Stimulated activated CD8-positive, alpha-beta memory T cell treated with anti-CD3 and anti-CD28 coated beads, Interleukin-7, amount 100 ng/mL, for 24 hours (primary cell): ENCODE data around the gene HOOK2.
"Not testable (repeated sequence)": the region's sequence is repeated elsewhere in the genome, so short reads cannot be mapped to it uniquely, and the experiment has no call there.

Source experiments
- DNase-seq: peaks from one replicate; pipeline ENCODE4 v3.0.0-alpha.2; 2020; ENCODE audit warnings: low read depth

Gene HOOK2

GRCh38 chr19:12752056-12752781 is 23.1 kb downstream of the HOOK2 start:
- no peak for DNase-seq

GRCh38 chr19:12751635-12752034 is 23.7 kb downstream of the HOOK2 start, which contains the start of gene BEST2:
Gene BEST2 (plus strand): TSS chr19:12751791. CDS start chr19:12752593, 802 bp downstream.
- DNase-seq, result no peak

- no peak for DNase-seq
Observed at GRCh38 chr19:12750851-12751250, 24.5 kb downstream of the HOOK2 start.

GRCh38 chr19:12749938-12750521 is 25.3 kb downstream of the HOOK2 start:
- DNase-seq, result no peak

- no peak for DNase-seq
Observed at GRCh38 chr19:12748489-12748888, 26.9 kb downstream of the HOOK2 start.

GRCh38 chr19:12745166-12745897 is 30.0 kb downstream of the HOOK2 start:
- no peak for DNase-seq

- no peak for DNase-seq
Observed at GRCh38 chr19:12737835-12738351, 37.5 kb downstream of the HOOK2 start.

- DNase-seq, result peak; percentile 59
Observed at GRCh38 chr19:12736995-12737834, 38.1 kb downstream of the HOOK2 start, which contains the start of gene GET3. Gene GET3 (plus strand): TSS chr19:12737497. CDS start chr19:12737506, 9 bp downstream.

- no peak for DNase-seq
Observed at GRCh38 chr19:12733369-12734214, 41.8 kb downstream of the HOOK2 start.

GRCh38 chr19:12731337-12731736 is 44.0 kb downstream of the HOOK2 start:
- DNase-seq, result no peak

GRCh38 chr19:12730064-12730463 is 45.3 kb downstream of the HOOK2 start:
- no peak for DNase-seq

- DNase-seq, result no peak
Observed at GRCh38 chr19:12727745-12728433, 47.5 kb downstream of the HOOK2 start.

- DNase-seq, result no peak
Observed at GRCh38 chr19:12726988-12727316, 48.4 kb downstream of the HOOK2 start.

- not testable (repeated sequence) for DNase-seq
Observed at GRCh38 chr19:12725612-12726011, 49.7 kb downstream of the HOOK2 start.

GRCh38 chr19:12723641-12724426 is 51.5 kb downstream of the HOOK2 start, which contains the start of gene TNPO2:
Gene TNPO2 (minus strand): TSS chr19:12723932. CDS start chr19:12720977, 2,955 bp downstream.
- peak; percentile 58 for DNase-seq

- DNase-seq, result no peak
Observed at GRCh38 chr19:12723381-12723640, 52.0 kb downstream of the HOOK2 start.

GRCh38 chr19:12722566-12723380 is 52.6 kb downstream of the HOOK2 start:
- peak; percentile 81 for DNase-seq

- no peak for DNase-seq
Observed at GRCh38 chr19:12721656-12722565, 53.4 kb downstream of the HOOK2 start.
